Measurements from ENCODE around the gene GLI3. TPM values are rescaled to one million over a fixed set of nuclear protein-coding genes. Genes with fewer than 3 reads are reported as not detected.

Gene GLI3
- total RNA-seq, 6 experiments from 2014 or later, result 0.12 to 0.95 (median 0.21) TPM

DNA sequence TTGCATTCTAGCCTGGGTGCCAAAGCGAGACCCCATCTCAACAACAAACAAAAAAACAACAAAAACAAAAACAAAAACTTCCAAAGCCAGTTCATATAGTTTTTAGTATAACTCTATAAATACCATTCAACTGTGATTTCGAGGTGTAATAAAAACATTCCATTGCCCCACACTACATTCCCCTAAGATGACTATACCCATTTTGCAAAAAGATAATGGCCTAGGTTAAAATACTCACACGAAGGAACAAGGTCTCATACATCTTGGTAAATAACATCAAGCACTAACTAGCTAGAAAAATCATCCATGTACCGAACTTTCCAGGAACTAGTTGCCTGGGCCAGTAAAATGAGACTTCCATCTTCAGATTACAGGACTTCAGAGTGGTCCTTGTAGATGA lies 55.4 kb downstream of the GLI3 start:
- no peaks in the 10 kb centered on the region for H3K4me1 ChIP-seq
- H3K27me3 ChIP-seq, result no peaks in the 10 kb centered on the region
- 67% methylated on average over 4 of the region's 4 CpGs for WGBS (ENCODE audit: insufficient coverage, low coverage, low lambda C conversion rate, missing lambda C conversion rate)
- intact Hi-C loops (cut with DNase I), result no loop called here
- no peak overlapping the region for H3K27ac ChIP-seq
- no peak for DNase-seq
- ATAC-seq, result no peak
- H3K4me3 ChIP-seq, result no peak overlapping the region
- TF ChIP-seq POLR2A (IDR thresholded peaks at IDR 0.05), result no peak
- TF ChIP-seq, protein P1, sequence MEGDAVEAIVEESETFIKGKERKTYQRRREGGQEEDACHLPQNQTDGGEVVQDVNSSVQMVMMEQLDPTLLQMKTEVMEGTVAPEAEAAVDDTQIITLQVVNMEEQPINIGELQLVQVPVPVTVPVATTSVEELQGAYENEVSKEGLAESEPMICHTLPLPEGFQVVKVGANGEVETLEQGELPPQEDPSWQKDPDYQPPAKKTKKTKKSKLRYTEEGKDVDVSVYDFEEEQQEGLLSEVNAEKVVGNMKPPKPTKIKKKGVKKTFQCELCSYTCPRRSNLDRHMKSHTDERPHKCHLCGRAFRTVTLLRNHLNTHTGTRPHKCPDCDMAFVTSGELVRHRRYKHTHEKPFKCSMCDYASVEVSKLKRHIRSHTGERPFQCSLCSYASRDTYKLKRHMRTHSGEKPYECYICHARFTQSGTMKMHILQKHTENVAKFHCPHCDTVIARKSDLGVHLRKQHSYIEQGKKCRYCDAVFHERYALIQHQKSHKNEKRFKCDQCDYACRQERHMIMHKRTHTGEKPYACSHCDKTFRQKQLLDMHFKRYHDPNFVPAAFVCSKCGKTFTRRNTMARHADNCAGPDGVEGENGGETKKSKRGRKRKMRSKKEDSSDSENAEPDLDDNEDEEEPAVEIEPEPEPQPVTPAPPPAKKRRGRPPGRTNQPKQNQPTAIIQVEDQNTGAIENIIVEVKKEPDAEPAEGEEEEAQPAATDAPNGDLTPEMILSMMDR (IDR thresholded peaks at IDR 0.05), result no peak
- no peaks in the 10 kb centered on the region for H3K9me3 ChIP-seq
- H3K36me3 ChIP-seq, result no peaks in the 10 kb centered on the region

DNA sequence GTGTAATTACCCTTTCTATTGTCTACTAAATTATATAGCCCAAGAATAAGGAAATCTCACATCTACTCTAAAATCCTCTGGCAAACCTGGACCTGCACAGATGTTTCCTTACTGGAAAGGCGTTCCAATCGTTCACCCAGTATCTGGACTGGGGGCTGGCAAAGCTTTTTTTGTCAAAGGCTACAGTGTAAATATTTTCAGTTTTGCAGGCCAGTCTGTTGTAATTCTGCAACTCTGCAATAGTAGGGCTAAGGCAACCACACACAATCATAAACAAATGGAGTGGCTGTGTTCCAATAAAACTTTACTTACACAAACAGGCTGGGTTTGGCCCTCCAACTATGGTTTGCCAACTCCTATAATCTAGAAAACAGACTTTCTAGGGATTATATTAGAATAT lies 56.2 kb downstream of the GLI3 start:
- WGBS (ENCODE audit: insufficient coverage, low coverage, low lambda C conversion rate, missing lambda C conversion rate), result 38% methylated on average over 2 of the region's 2 CpGs
- no peaks in the 10 kb centered on the region for H3K4me1 ChIP-seq
- no peak for ATAC-seq
- H3K4me3 ChIP-seq, result no peak overlapping the region
- no peaks in the 10 kb centered on the region for H3K9me3 ChIP-seq
- H3K27me3 ChIP-seq, result no peaks in the 10 kb centered on the region
- intact Hi-C loops (cut with DNase I), result no loop called here
- DNase-seq, result no peak
- H3K27ac ChIP-seq, result no peak overlapping the region
- H3K36me3 ChIP-seq, result no peaks in the 10 kb centered on the region
- no peak for TF ChIP-seq POLR2A (IDR thresholded peaks at IDR 0.05)
- TF ChIP-seq, protein P1 (IDR thresholded peaks at IDR 0.05), result no peak

DNA sequence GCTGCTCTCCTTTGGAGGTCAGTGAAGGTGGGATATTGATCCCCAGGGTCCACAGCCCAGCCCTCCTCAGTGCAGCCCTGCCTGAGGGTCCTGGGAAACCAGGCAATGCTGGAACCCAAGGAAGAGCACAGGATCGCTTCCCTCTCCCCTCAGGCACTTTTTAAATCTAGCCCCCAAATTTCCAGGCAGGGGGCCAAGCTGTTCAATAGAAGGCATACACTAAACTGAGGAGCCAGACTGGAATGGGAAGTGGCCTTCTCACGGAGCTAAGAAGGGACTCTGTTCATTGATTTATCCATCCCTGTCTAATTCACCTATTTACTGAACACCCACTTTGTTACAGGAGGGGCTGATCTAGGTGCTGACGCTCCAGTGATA lies 60.3 kb downstream of the GLI3 start:
- intact Hi-C loops (cut with DNase I), result no loop called here
- TF ChIP-seq, protein P1 (IDR thresholded peaks at IDR 0.05), result no peak
- no peak for TF ChIP-seq POLR2A (IDR thresholded peaks at IDR 0.05)
- H3K27ac ChIP-seq, result no peak overlapping the region
- ATAC-seq, result no peak
- no peaks in the 10 kb centered on the region for H3K9me3 ChIP-seq
- H3K36me3 ChIP-seq, result no peaks in the 10 kb centered on the region
- no peak for DNase-seq
- no peaks in the 10 kb centered on the region for H3K27me3 ChIP-seq
- H3K4me1 ChIP-seq, result no peaks in the 10 kb centered on the region
- WGBS (ENCODE audit: insufficient coverage, low coverage, low lambda C conversion rate, missing lambda C conversion rate), result 52% methylated on average over 3 of the region's 3 CpGs
- no peak overlapping the region for H3K4me3 ChIP-seq

DNA sequence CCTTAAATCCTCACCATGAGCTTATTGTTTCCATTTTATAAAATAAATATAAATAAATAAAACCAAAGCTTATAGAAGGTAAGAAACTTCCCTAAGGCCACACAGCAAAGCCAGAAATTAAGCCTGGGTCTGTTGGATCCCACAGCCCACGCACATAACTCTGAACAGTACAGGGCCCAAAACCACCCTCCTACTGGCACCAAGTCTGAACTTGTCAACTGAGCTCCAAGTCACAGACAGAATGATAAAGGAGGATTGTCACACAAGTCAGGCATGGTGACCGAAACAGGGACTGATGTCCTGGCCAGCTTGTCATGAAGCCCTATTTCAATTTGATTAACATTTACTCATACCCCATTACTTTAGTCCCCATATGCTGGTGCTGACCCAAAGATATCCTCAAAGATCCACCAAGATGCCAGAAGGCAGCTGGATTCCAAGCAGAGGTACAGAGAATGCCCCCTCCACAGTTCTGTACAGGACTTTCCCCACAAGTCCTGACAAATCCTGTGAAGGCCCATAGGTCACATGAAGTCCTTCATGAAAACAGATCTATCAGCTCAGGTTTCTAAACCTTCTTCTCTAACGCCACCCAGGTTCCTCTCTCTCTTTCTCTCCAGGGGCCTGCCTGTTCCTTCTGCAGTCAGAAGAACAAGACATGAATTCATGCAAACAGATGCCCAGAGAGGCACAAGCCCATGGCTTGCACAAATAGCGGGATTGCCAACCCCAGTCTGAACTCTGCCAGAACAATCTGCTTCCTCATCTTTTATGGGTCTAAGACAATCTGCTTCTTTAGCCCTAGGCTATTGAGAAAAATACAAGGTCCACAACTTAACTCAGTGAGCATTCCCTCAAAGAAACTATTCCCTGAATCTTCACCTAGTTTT lies 60.9 kb downstream of the GLI3 start:
- Histone ChIP-seq H3K9me3 (no peaks in the 10 kb centered on the region), H3K27ac (no peak overlapping the region), H3K4me1 (no peaks in the 10 kb centered on the region), H3K36me3 (no peaks in the 10 kb centered on the region), H3K27me3 (no peaks in the 10 kb centered on the region), H3K4me3 (no peak overlapping the region)
- DNase-seq (no peak), ATAC-seq (no peak)
- TF ChIP-seq, protein P1 (IDR thresholded peaks at IDR 0.05), result no peak
- TF ChIP-seq POLR2A (IDR thresholded peaks at IDR 0.05), result no peak
- WGBS (ENCODE audit: insufficient coverage, low coverage, low lambda C conversion rate, missing lambda C conversion rate), result 75% methylated on average over 4 of the region's 4 CpGs
- intact Hi-C loops (cut with DNase I), result no loop called here
